HG02798 (cell line): ENCODE data around the gene SLC4A4.

ENCODE experiments used
- ATAC-seq: cut with Tn5 transposase; IDR thresholded peaks from one replicate; pipeline ENCODE4 v1.9.1; 2021; ENCODE audit warnings: mild to moderate bottlenecking; ENCODE audit not compliant: unreplicated experiment, poor library complexity

Gene SLC4A4

DNA sequence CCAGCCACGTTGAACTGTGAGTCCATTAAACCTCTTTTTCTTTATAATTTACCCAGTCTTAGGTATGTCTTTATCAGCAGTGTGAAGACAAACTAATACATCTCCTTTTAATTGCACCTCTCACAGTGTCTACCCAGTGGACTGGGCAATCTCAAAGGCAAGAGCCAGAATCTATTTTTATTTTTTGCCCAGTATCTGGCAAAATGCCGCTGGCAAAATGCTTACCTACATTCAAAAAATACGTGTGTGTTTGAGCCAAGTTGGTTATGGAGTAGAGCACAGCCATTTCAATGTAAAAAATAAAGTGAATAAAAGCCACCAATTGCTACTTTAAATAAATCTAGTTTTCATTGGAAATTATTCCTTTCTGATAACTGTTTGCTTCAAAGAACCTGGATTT lies 245.2 kb downstream of the SLC4A4 start:
- no peak for ATAC-seq

DNA sequence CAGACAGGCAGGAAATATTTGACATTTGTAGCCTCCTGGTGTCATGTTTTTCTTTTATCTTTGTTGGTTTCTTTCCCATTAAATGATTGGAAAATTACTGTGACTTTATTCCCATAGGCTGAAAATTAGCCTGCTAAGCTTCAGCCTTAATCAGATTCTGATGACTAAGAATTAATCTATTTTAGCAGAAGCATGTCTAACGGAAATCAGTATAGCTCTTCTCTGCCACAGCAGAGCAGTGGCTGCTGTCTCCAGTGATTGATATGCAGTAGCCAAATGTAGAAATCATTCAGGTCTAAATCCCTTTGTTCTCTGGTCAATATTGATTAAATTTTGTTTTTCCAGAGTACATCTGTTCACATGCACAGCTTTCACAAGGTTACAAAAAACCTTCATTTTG lies 245.8 kb downstream of the SLC4A4 start:
- ATAC-seq: no peak

DNA sequence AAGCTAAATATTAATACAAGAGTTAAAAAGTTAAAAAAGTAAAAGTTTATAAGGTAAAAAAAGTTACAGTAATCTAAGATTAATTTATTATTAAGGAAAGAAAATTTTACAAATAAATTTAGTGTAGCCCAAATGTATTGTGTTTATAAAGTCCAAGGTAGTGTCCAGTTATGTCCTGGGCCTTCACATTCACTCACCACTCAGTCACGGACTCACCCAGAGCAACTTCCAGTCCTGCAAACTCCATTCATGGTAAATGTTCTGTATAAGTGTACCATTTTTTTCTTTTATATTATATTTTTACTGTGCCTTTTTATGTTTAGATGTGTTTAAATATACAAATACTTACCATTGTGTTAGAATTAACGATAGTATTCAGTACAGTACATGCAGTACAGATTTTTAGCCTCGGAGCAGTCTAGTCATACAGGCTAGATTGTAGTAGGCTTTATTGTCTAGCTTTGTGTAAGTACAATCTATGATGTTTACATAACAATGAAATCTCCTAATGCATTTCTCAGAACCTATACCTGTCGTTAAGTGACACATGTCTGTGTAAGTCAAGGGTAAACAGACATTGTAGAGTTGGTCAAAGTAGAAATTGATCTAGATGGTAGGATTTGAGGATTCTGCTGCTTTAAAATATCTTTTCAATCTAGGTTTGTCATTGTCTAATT lies 247.4 kb downstream of the SLC4A4 start:
- ATAC-seq: no peak

DNA sequence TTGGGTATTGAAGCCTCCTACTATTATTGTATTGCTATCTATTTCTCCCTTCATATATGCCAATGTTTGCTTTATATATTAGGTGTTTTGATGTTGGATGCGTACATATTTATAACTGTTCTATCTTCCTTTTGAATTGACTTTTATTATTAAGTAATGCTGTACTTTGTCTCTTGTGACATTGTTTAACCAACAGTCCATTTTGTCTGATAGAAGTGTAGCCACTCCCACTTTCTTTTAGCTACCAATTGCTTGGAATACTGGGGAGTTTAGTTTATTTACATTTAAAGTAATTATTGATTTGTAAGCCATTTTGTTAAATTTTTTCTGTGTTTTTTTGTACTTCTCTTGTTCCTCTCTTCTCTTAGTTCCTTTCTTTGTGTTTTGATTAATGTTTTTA lies 249.2 kb downstream of the SLC4A4 start:
- ATAC-seq: no peak

GRCh38 chr4:71592793-71593192 lies 254.0 kb downstream of the SLC4A4 start:
- ATAC-seq: no peak

DNA sequence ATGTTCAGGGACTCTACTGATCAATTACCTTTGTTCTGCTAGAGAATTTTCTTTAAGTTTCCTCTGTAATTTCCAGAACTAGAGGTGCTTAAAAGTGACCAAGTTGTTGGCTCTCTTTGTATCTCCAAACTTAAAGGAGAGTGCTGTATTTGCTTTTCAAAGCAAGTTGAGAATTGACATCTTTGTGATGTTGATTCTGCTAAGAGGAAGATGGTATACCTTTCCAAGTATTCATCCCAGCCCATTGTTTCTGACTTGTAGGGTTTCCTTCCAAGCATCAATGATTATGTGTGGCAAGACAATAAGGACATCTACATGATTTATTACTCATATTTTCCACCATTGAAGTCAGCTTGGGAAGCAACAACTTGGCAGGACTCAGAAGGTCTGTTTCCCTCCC lies 254.5 kb downstream of the SLC4A4 start:
- ATAC-seq: no peak

DNA sequence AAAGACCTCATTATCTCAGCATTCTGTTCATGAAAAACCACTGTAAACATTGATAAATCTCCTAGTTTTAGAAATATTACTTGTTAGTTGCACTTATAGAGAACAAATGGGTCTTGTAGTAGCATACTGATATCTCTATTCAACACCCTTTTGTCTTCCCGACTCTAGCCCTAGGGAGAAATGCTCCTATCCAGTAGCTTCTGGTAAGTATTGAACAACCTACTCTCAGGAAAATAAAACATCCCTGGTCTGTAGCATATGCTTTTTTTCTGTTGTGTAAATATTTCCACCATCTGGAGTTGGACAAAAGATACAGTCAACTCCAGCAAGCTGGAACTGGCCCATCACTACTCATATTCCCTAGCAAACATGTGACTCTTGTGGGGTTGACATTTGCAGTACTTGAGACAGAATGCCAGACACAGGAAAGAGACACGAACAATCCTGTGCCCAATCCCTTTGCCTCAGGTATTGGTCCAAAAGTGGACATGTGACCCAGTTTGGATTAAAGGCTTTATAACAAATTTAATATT lies 256.8 kb downstream of the SLC4A4 start:
- ATAC-seq: no peak

DNA sequence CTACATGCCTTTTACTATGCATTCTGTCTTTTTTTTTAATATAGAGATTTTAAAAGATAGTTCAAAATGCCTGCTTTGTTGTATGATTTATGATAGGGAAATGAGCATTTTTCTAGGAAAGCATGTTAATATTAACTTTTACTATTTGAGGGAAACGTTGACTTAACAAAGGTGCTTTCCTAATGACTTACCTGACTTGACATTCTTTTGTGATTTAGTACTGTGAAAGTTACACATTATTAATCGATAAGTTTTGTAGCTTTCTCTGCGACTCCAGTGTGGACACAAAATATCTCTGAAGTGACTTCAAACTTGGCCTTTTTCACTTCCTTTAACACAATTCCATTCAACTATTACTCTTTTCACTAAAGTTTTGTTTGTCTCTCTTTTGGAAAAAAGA lies 260.8 kb downstream of the SLC4A4 start:
- no peak for ATAC-seq

GRCh38 chr4:71602289-71602900 lies 263.6 kb downstream of the SLC4A4 start:
- no peak for ATAC-seq

DNA sequence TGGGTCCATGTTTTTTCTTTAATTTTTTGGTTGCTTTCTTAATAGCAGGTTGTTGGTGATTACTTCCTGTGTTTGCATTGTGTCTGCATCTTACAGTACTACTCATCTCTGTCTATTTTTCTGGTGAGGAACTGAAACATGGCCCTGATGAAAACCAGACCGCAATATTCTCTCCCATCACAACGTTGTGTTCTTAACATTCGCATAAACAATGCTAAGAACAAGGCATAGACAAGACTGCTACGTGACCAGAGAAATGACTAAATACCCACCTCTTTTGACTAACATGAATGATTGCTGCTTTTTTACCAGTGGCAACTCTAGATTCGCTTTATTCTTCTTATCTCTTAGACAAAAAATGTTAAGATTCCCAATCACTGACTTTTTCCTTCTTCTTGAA lies 266.0 kb downstream of the SLC4A4 start:
- ATAC-seq: peak; percentile 98

- no peak for ATAC-seq
These were observed 268.3 kb downstream of the SLC4A4 start for GRCh38 chr4:71607109-71607508.

DNA sequence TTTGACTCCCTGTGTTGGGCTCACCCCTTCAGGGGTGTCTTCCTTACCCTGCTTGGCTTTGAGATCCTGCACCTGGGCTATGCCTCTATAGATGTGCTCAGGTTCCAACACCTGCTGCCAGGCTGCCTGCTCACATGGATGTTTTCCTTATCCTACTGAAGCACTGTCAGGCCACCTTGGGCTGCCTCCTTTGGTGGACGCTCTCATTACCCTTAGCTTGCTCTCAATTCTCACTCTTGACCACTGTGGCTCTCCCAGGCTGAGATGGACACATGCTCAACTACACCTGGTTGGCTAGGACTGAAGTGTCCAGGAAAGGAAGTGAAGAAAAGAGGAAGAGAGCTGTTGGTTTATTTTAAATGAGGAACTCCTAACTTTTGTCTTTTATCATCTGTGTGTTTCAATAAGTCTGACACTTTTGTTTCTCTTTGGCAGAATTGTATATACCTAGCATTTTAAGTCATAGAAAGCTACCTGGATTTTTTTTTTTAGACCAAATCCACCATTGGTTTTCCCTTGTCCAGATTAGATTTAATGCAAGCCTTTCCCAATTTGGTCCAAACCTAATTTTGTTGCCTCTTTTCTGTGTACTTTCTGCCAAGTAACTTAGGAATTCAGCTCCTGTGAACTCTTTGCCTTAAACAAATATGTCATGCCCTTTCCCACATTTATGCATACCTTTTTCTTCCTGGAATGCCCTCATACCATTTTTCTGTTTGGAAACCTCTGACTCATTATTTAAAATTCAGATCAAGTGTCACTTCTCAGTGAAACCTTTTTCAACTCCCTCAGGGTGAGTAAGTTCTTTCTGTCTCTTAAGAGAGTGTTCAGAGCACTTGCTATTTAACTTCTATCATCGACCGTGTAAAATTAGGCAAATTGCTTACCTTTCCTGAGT lies 269.2 kb downstream of the SLC4A4 start:
- no peak for ATAC-seq

GRCh38 chr4:71608678-71609071 lies 269.9 kb downstream of the SLC4A4 start:
- no peak for ATAC-seq

DNA sequence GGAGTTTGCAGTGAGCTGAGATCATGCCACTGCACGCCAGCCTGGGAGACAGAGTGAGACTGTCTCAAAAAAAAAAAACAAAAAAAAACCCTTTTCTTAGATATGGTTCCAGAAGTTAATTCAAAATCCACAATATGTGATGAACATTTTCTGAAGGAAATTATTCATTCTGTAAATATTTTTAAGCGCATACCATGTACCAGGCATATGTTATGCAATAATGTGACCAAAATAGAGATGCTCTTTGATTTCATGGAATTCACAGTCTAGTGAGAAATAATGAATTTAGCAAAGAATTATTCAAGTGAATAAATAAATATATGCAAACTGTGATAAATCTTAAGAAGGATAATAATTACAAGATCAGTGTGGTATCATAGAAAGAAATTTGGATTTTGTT lies 270.3 kb downstream of the SLC4A4 start:
- no peak for ATAC-seq

GRCh38 chr4:71609651-71610050 lies 270.8 kb downstream of the SLC4A4 start:
- ATAC-seq: no peak

DNA sequence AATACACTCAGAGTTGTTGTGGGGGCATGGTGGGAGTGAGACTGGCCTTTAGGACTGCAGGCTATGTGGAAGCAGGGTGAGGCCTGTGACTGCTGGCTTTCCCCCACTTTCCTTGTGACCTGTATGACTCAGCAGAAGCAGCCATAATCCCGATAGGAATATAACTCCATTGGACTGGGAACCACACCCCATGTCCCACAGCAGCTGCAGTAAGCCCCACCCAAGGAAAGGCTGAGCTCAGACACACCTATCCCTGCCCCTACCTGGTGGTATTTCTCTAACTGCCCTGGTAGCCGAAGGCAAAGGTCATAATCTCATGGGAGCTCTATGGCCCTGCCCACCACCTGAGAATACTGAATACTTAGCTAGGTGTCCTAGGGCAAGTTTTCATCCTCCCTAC lies 275.8 kb downstream of the SLC4A4 start:
- no peak for ATAC-seq

GRCh38 chr4:71616168-71616811 lies 277.5 kb downstream of the SLC4A4 start:
- no peak for ATAC-seq
